B cell (primary cell): ENCODE measurements around the gene IMPA2. TPM values are rescaled to one million over a fixed set of nuclear protein-coding genes. Genes with fewer than 3 reads are reported as not detected.
"Not testable (repeated sequence)": the region's sequence is repeated elsewhere in the genome, so short reads cannot be mapped to it uniquely, and the experiment has no call there.

Experiments used
- ATAC-seq: fragments of 200-7000 bp; cut with Tn5 transposase; one replicate; pipeline ENCODE4 v1.10.0; 2021; ENCODE audit warnings: low read depth, mild to moderate bottlenecking, moderate number of reproducible peaks, moderate library complexity
- CTCF ChIA-PET: fragments of 350-600 bp; sonication (Branson Sonifier 250); formaldehyde crosslinking; loops from one replicate; lab custom pipeline; 2021; ENCODE audit warnings: antibody characterized with exemption, inconsistent platforms; lab: Charles Lee
- POLR2A ChIA-PET: fragments of 350-600 bp; sonication (Branson Sonifier 250); formaldehyde crosslinking; loops from one replicate; lab custom pipeline; 2021; ENCODE audit warnings: antibody characterized with exemption; lab: Charles Lee
- DNase-seq: peaks from one replicate; pipeline ENCODE4 v3.0.0; 2013
- H2AFZ ChIP-seq: 2 replicates; pipeline ENCODE4 v1.6.1; 2012; ENCODE audit warnings: mild to moderate bottlenecking, low read depth, low read length; ENCODE audit not compliant: insufficient read depth, poor library complexity, severe bottlenecking
- H3K27ac ChIP-seq, 2 donors: 1 replicate in 1 of 2; 2 replicates in 1 of 2; pipeline ENCODE4 v1.5.1; 2012 to 2013; ENCODE audit warnings: low read length in 2 of 2, mild to moderate bottlenecking in 2 of 2, moderate library complexity in 1 of 2
- H3K27me3 ChIP-seq, 4 experiments: fragments of 200-600 bp in 1 of 4; sonication (generic) in 1 of 4; replicated peaks in 1 of 4; 1 replicate in 2 of 4; 2 replicates in 2 of 4; pipeline versions ENCODE4 v1.6.1 to v1.7.0; 2013 to 2016; ENCODE audit warnings: low read length in 3 of 4, mild to moderate bottlenecking in 2 of 4, mixed read lengths in 1 of 4, moderate library complexity in 1 of 4; ENCODE audit not compliant: insufficient read depth in 4 of 4, control insufficient read depth in 3 of 4; ENCODE audit errors: control extremely low read depth in 1 of 4
- H3K36me3 ChIP-seq, 2 experiments: replicated peaks in 1 of 2; 1 replicate in 1 of 2; 2 replicates in 1 of 2; pipeline versions ENCODE4 v1.6.1 to v1.7.1; 2013; ENCODE audit warnings: low read length in 1 of 2; ENCODE audit not compliant: insufficient read depth in 2 of 2, control insufficient read depth in 1 of 2; ENCODE audit errors: control extremely low read depth in 1 of 2, extremely low read depth in 1 of 2
- H3K4me1 ChIP-seq, 2 donors: fragments of 200-600 bp in 1 of 2; sonication (generic) in 1 of 2; 1 replicate in 1 of 2; 2 replicates in 1 of 2; pipeline versions ENCODE4 v1.5.1 to v1.6.1; 2013 to 2017; ENCODE audit warnings: low read length in 2 of 2; ENCODE audit not compliant: control insufficient read depth in 2 of 2, insufficient read depth in 2 of 2
- H3K4me2 ChIP-seq: replicated peaks from 2 replicates; pipeline ENCODE3; 2012; ENCODE audit warnings: mild to moderate bottlenecking, low read depth, low read length; ENCODE audit not compliant: poor library complexity, severe bottlenecking
- H3K4me3 ChIP-seq, 5 experiments: fragments of 200-600 bp in 1 of 5; sonication (generic) in 1 of 5; 1 replicate in 3 of 5; 2 replicates in 2 of 5; pipeline versions ENCODE4 v1.5.1 to v1.7.0; 2011 to 2016; ENCODE audit warnings: low read length in 4 of 5, mild to moderate bottlenecking in 4 of 5, low read depth in 2 of 5, control low read depth in 1 of 5, moderate library complexity in 1 of 5; ENCODE audit not compliant: insufficient read depth in 1 of 5; ENCODE audit errors: control extremely low read depth in 1 of 5, extremely low read depth in 1 of 5
- H3K79me2 ChIP-seq: fragments of 200-600 bp; sonication (generic); one replicate; pipeline ENCODE4 v1.6.0; 2016; ENCODE audit warnings: low read length; ENCODE audit not compliant: control insufficient read depth, insufficient read depth
- H3K9ac ChIP-seq: fragments of 200-600 bp; sonication (generic); 2 replicates; pipeline ENCODE4 v1.6.1; 2017; ENCODE audit warnings: mild to moderate bottlenecking, low read length, moderate library complexity
- H3K9me3 ChIP-seq, 3 donors: one replicate each; pipeline versions ENCODE4 v1.6.1 to v1.7.1; 2013; ENCODE audit warnings: low read length in 2 of 3; ENCODE audit not compliant: control insufficient read depth in 2 of 3, insufficient read depth in 1 of 3; ENCODE audit errors: control extremely low read depth in 1 of 3
- H4K20me1 ChIP-seq: 2 replicates; pipeline ENCODE4 v1.6.0; 2012; ENCODE audit warnings: mild to moderate bottlenecking, low read length; ENCODE audit not compliant: insufficient read depth, control insufficient read depth, poor library complexity, severe bottlenecking
- H3K27ac Mint-ChIP-seq: one replicate; pipeline ENCODE4 v1.8.0; 2021; ENCODE audit warnings: mixed read lengths
- H3K27me3 Mint-ChIP-seq: one replicate; pipeline ENCODE4 v1.8.0; 2021; ENCODE audit warnings: mixed read lengths
- H3K4me1 Mint-ChIP-seq: one replicate; pipeline ENCODE4 v1.8.0; 2021; ENCODE audit warnings: mixed read lengths
- H3K4me3 Mint-ChIP-seq: one replicate; pipeline ENCODE4 v1.8.0; 2021; ENCODE audit warnings: mixed read lengths
- H3K9me3 Mint-ChIP-seq: one replicate; pipeline ENCODE4 v1.8.0; 2022; ENCODE audit warnings: mixed read lengths; ENCODE audit not compliant: insufficient read depth
- CTCF ChIP-seq: fragments of 200-600 bp; IDR thresholded peaks from one replicate; pipeline ENCODE4 v1.8.0; 2022; ENCODE audit warnings: antibody characterized with exemption, mild to moderate bottlenecking
- EZH2 ChIP-seq: IDR thresholded peaks from 2 replicates; pipeline ENCODE4 v1.6.1; 2012; ENCODE audit warnings: borderline replicate concordance, low read depth, mild to moderate bottlenecking, moderate library complexity, low read length; ENCODE audit not compliant: insufficient read depth, poor library complexity, severe bottlenecking
- WGBS: methylation state at CpG from one replicate; pipeline ENCODE4 v1.1.5; 2013; ENCODE audit warnings: missing lambda C conversion rate; ENCODE audit not compliant: insufficient coverage; 5-methylcytosine and 5-hydroxymethylcytosine counted together
- intact Hi-C: fragments of 100-400 bp; cut with micrococcal nuclease; formaldehyde crosslinking; loops from one replicate; pipeline ENCODE4 v1.10.0; 2022
- polyA plus RNA-seq: library from polyadenylated mRNA; depleted of rRNA; stranded (reverse); fragments of >200 nt; gene quantifications from 2 replicates; pipeline ENCODE4 v1.2.3, GENCODE V29; 2012
- total RNA-seq, 2 donors: library from RNA; stranded (reverse); fragments of 120-200 nt in 1 of 2; gene quantifications; 1 replicate in 1 of 2; 2 replicates in 1 of 2; pipeline versions ENCODE4 v1.2.3 to v1.2.4, GENCODE V29; 2013 to 2022

The IMPA2 gene
- total and polyA plus RNA-seq, 2 donors (not counting 1 experiment from before 2014, with no cell fraction given) = 8.0 to 11.7 TPM

GRCh38 chr18:12067671-12068070, 86.4 kb downstream of the IMPA2 start:
- H3K36me3 ChIP-seq = no peaks in the 10 kb centered on the region
- ChIA-PET POLR2A (no interaction called here), CTCF (no interaction called here)
- Mint-ChIP-seq H3K4me3 (no peak overlapping the region), H3K4me1 (no peaks in the 10 kb centered on the region), H3K27ac (no peak overlapping the region), H3K9me3 (no peaks in the 10 kb centered on the region), H3K27me3 (peaks cover 2% of the 10 kb centered on the region)
- 97% methylated on average over 21 of the region's 26 CpGs for WGBS
- no peak overlapping the region for H3K9ac ChIP-seq
- no peaks in the 10 kb centered on the region for H3K4me1 ChIP-seq
- no peak overlapping the region for H2AFZ ChIP-seq
- intact Hi-C loops = no loop called here
- H4K20me1 ChIP-seq = no peaks in the 10 kb centered on the region
- peaks cover 0 to 7% (median 0%) of the 10 kb centered on the region in 3 donors for H3K9me3 ChIP-seq
- no peaks in the 10 kb centered on the region for H3K27me3 ChIP-seq
- no peak overlapping the region for H3K27ac ChIP-seq
- DNase-seq (peak; percentile 1), ATAC-seq (no peak)
- no peak overlapping the region for H3K4me2 ChIP-seq
- no peak overlapping the region for H3K4me3 ChIP-seq
- no peaks in the 10 kb centered on the region for H3K79me2 ChIP-seq
- TF ChIP-seq EZH2 = no peak
- TF ChIP-seq CTCF = no peak

- H2AFZ ChIP-seq, H3K9me3 ChIP-seq, H3K27me3 Mint-ChIP-seq, H4K20me1 ChIP-seq, H3K27ac ChIP-seq, H3K4me1 Mint-ChIP-seq, POLR2A ChIA-PET, H3K4me2 ChIP-seq, H3K36me3 ChIP-seq, H3K4me3 Mint-ChIP-seq, H3K4me3 ChIP-seq, H3K27me3 ChIP-seq, H3K4me1 ChIP-seq, H3K9ac ChIP-seq, intact Hi-C loops, ATAC-seq, H3K27ac Mint-ChIP-seq, H3K9me3 Mint-ChIP-seq, H3K79me2 ChIP-seq: not testable (repeated sequence)
- 97% methylated on average over 24 of the region's 44 CpGs for WGBS
- CTCF ChIA-PET = interaction anchor here (1.5 kb wide), 1 partner anchor 30 kb away, joined by 3 read pairs; no protein-coding TSS in a partner anchor
- peak; percentile 3 for DNase-seq
Observed at GRCh38 chr18:12068316-12068949, 87.1 kb downstream of the IMPA2 start.
